ENCODE results near the gene SKI. TPM values are rescaled to one million over a fixed set of nuclear protein-coding genes. Genes with fewer than 3 reads are reported as not detected.

Gene SKI
- polyA plus RNA-seq, 3 donors, result 0.20 to 6.6 (median 0.25) TPM

DNA sequence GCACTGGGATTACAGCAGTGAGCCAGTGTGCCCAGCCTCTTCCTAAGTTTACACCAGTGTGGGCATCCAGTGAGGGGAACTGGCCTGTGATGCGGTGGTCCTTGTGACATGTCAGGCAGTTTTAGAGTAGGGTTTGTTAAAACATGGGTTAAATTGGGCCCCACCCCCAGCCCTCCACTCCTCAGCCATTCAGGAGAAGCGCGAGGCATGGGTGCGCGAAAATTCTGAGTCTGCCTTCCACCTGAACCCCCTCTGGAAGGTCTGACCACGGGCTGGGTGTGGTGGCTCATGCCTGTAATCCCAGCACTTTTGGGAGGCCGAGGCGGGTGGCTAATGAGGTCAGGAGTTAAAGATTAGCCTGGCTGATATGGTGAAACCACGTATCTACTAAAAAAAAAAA is 51.7 kb downstream of the SKI start:
- Mint-ChIP-seq H3K36me3 (peaks cover 20 to 26% of the 10 kb centered on the region in 2 donors), H3K27me3 (ENCODE audit: low read depth in 3 of 3) (peaks cover 7 to 11% (median 9%) of the 10 kb centered on the region in 3 donors), H3K27ac (no peak overlapping the region), H3K9me3 (peaks cover 0 to 24% (median 11%) of the 10 kb centered on the region in 7 donors), H3K4me1 (peaks cover 43% of the 10 kb centered on the region), H3K4me3 (no peak overlapping the region)
- Histone ChIP-seq H2AFZ (ENCODE audit: insufficient read depth, low read depth, low read length, poor library complexity, severe bottlenecking) (no peak overlapping the region), H3K27ac (ENCODE audit: low read depth in 1 of 2, low read length in 2 of 2) (no peak overlapping the region), H3K4me3 (replicated peaks in 1 of 3; ENCODE audit: low read depth in 2 of 3, low read length in 3 of 3) (no peak overlapping the region), H4K20me1 (ENCODE audit: insufficient read depth, low read length) (peaks cover 83% of the 10 kb centered on the region), H3K79me2 (ENCODE audit: insufficient read depth, low read length) (peaks cover 28% of the 10 kb centered on the region), H3K36me3 (replicated peaks in 1 of 2; ENCODE audit: control insufficient read depth in 1 of 2, insufficient read depth in 2 of 2, low read length in 2 of 2) (peaks cover 5 to 11% of the 10 kb centered on the region in 2 donors), H3K4me2 (replicated peaks; ENCODE audit: extremely low read depth, low read length, poor library complexity, severe bottlenecking) (no peak overlapping the region), H3K9ac (ENCODE audit: insufficient read depth, low read length, poor library complexity, severe bottlenecking) (no peak overlapping the region), H3K27me3 (ENCODE audit: control insufficient read depth in 2 of 2, insufficient read depth in 2 of 2, low read length in 2 of 2) (no peaks in the 10 kb centered on the region), H3K4me1 (ENCODE audit: control insufficient read depth in 1 of 2, insufficient read depth in 2 of 2, low read length in 2 of 2) (peaks cover 29 to 37% of the 10 kb centered on the region in 2 donors), H3K9me3 (replicated peaks in 1 of 2; ENCODE audit: control insufficient read depth in 1 of 2, insufficient read depth in 1 of 2, low read length in 2 of 2) (peaks cover 0 to 3% of the 10 kb centered on the region in 2 donors)
- DNase-seq, result no peak
- WGBS (ENCODE audit: insufficient coverage), result 45% methylated on average over 5 of the region's 9 CpGs
- intact Hi-C loops (cut with micrococcal nuclease), result no loop called here
- no peak for TF ChIP-seq CTCF (IDR thresholded peaks at IDR 0.05)

DNA sequence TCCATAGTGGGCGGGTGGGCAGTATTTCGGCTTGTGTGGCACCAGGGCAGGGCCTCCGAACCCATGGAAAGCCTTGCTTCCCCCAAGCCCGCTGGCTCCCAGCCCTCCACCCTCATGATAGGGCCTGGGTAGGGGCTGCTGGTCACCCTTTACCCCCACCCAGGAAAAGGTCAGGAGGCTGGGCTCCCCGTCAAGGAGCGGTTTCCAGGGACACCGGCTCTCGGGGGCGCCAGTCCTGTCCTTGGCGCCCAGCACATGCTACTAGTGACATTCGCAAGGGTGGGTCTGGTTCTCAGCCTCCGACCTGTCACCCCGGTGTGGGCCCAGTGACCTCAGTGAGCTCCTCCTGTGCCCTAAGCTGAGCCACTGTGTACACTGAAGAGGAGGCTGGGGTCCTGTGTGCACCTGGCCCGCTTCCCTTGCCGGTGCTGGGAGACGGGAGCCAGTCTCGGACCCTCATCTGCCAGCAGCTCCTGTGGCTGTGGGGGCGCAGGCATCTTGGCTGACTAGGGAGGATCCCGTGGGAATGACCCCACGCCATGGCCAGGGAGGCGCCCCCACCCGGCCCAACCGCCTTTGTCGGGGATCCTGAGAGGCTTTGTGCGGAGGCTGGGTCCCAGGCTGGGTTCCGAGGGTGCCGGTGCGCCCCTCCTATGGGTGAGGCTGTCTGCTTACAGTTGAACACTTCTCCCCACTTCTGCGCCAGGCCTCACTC is 54.6 kb downstream of the SKI start:
- Histone ChIP-seq H3K4me2 (replicated peaks; ENCODE audit: extremely low read depth, low read length, poor library complexity, severe bottlenecking) (no peak overlapping the region), H3K4me1 (ENCODE audit: control insufficient read depth in 1 of 2, insufficient read depth in 2 of 2, low read length in 2 of 2) (peaks cover 11 to 19% of the 10 kb centered on the region in 2 donors), H4K20me1 (ENCODE audit: insufficient read depth, low read length) (peaks cover 83% of the 10 kb centered on the region), H3K27ac (ENCODE audit: low read depth in 1 of 2, low read length in 2 of 2) (no peak overlapping the region), H3K79me2 (ENCODE audit: insufficient read depth, low read length) (peaks cover 12% of the 10 kb centered on the region), H3K27me3 (ENCODE audit: control insufficient read depth in 2 of 2, insufficient read depth in 2 of 2, low read length in 2 of 2) (peaks cover 0 to 2% of the 10 kb centered on the region in 2 donors), H3K9ac (ENCODE audit: insufficient read depth, low read length, poor library complexity, severe bottlenecking) (no peak overlapping the region), H3K9me3 (replicated peaks in 1 of 2; ENCODE audit: control insufficient read depth in 1 of 2, insufficient read depth in 1 of 2, low read length in 2 of 2) (peaks cover 0 to 3% of the 10 kb centered on the region in 2 donors), H2AFZ (ENCODE audit: insufficient read depth, low read depth, low read length, poor library complexity, severe bottlenecking) (no peak overlapping the region), H3K36me3 (replicated peaks in 1 of 2; ENCODE audit: control insufficient read depth in 1 of 2, insufficient read depth in 2 of 2, low read length in 2 of 2) (peaks cover 2 to 3% of the 10 kb centered on the region in 2 donors), H3K4me3 (replicated peaks in 1 of 3; ENCODE audit: low read depth in 2 of 3, low read length in 3 of 3) (no peak overlapping the region)
- peaks cover 0 to 11% (median 9%) of the 10 kb centered on the region in 7 donors for H3K9me3 Mint-ChIP-seq
- peaks cover 18% of the 10 kb centered on the region for H3K4me1 Mint-ChIP-seq
- H3K4me3 Mint-ChIP-seq, result no peak overlapping the region
- TF ChIP-seq CTCF (IDR thresholded peaks at IDR 0.05), result no peak
- WGBS (ENCODE audit: insufficient coverage), result 92% methylated on average over 25 of the region's 29 CpGs
- DNase-seq, result no peak
- H3K36me3 Mint-ChIP-seq, result peaks cover 16 to 18% of the 10 kb centered on the region in 2 donors
- intact Hi-C loops (cut with micrococcal nuclease), result no loop called here
- H3K27me3 Mint-ChIP-seq (ENCODE audit: low read depth in 3 of 3), result peaks cover 16 to 18% (median 17%) of the 10 kb centered on the region in 3 donors
- H3K27ac Mint-ChIP-seq, result no peak overlapping the region

All from CD14-positive monocyte (primary cell).